Thoracic aorta (tissue), 2 donors: ENCODE data around the gene SP2. TPM values are rescaled to one million over a fixed set of nuclear protein-coding genes. Genes with fewer than 3 reads are reported as not detected.

ENCODE experiments used
- ATAC-seq: fragments of 150-250 bp; one replicate; pipeline ENCODE4 v1.8.0; 2017; ENCODE audit warnings: low read depth; ENCODE audit not compliant: insufficient number of reproducible peaks, low FRiP score
- DNase-seq: peaks from one replicate; pipeline ENCODE4 v3.0.0-alpha.2; 2020; ENCODE audit warnings: low spot score
- H3K27ac ChIP-seq, 2 donors: fragments of 200-600 bp; sonication (generic); 1 replicate in 1 of 2; 2 replicates in 1 of 2; pipeline ENCODE4 v1.5.1; 2016; ENCODE audit warnings: mild to moderate bottlenecking in 2 of 2, moderate library complexity in 2 of 2
- H3K27me3 ChIP-seq: fragments of 200-600 bp; sonication (generic); replicated peaks from 2 replicates; pipeline ENCODE4 v1.6.0; 2016; ENCODE audit warnings: mild to moderate bottlenecking; ENCODE audit not compliant: insufficient read depth
- H3K36me3 ChIP-seq: fragments of 200-600 bp; sonication (generic); one replicate; pipeline ENCODE4 v1.5.1; 2016
- H3K4me1 ChIP-seq, 2 donors: fragments of 200-600 bp; sonication (generic); 1 replicate in 1 of 2; 2 replicates in 1 of 2; pipeline versions ENCODE4 v1.5.1 to v1.6.0; 2016; ENCODE audit warnings: low read depth in 2 of 2, mild to moderate bottlenecking in 1 of 2; ENCODE audit not compliant: control insufficient read depth in 1 of 2
- H3K4me3 ChIP-seq: fragments of 200-600 bp; sonication (generic); 2 replicates; pipeline ENCODE4 v1.5.1; 2016; ENCODE audit warnings: mild to moderate bottlenecking
- H3K9me3 ChIP-seq: fragments of 200-600 bp; sonication (generic); 2 replicates; pipeline ENCODE4 v1.5.1; 2016
- CTCF ChIP-seq: fragments of 200-600 bp; sonication (generic); IDR thresholded peaks from one replicate; pipeline ENCODE4 v1.5.1; 2019; ENCODE audit warnings: antibody characterized with exemption
- total RNA-seq, 2 donors: library from RNA; depleted of rRNA; stranded (reverse); fragments of >200 nt; gene quantifications; one replicate each; pipeline versions ENCODE4 v1.1.0 to v1.2.3, GENCODE V29; 2016

SP2 gene
- total RNA-seq, 2 donors from 2014 or later = 6.4 to 10.9 TPM

- peaks cover 60% of the 10 kb centered on the region for H3K36me3 ChIP-seq
- DNase-seq = no peak
These were observed 82.3 kb downstream of the SP2 start for GRCh38 chr17:47978324-47978723.

More at GRCh38 chr17:47978324-47978723, 82.3 kb downstream of the SP2 start:
- Histone ChIP-seq H3K27ac (no peak overlapping the region), H3K9me3 (no peaks in the 10 kb centered on the region), H3K4me1 (no peaks in the 10 kb centered on the region), H3K27me3 (no peaks in the 10 kb centered on the region), H3K4me3 (no peak overlapping the region)
- TF ChIP-seq CTCF = peak; percentile 69
- no peak for ATAC-seq

Other genes starting within 250 kb of the SP2 start
- 100 to 1,000 TPM; 199 to 223 TPM for gene KPNB1, start 246.3 kb upstream of the SP2 start, total RNA-seq
- gene TBKBP1, start 202.1 kb upstream of the SP2 start, total RNA-seq = 10 to 100 TPM in 1 of 2 donors, 1 to 10 TPM in 1; 8.8 to 19.1 TPM
- gene TBX21, start 163.0 kb upstream of the SP2 start, total RNA-seq = 1 to 10 TPM in 1 of 2 donors, not detected in 1; 1.8 TPM
- gene OSBPL7, start 74.4 kb upstream of the SP2 start, total RNA-seq = 10 to 100 TPM; 15.5 to 20.0 TPM
- 10 to 100 TPM; 25.8 to 34.8 TPM for gene MRPL10, start 64.7 kb upstream of the SP2 start, total RNA-seq
- under 1 TPM in 1 of 2 donors, not detected in 1; 0.42 TPM for gene LRRC46, start 64.6 kb upstream of the SP2 start, total RNA-seq
- gene SCRN2, start 55.0 kb upstream of the SP2 start, total RNA-seq = 10 to 100 TPM; 22.9 to 29.3 TPM
- not detected for gene SP6, start 45.1 kb upstream of the SP2 start, total RNA-seq
- gene PNPO, start 45.3 kb downstream of the SP2 start, total RNA-seq = 10 to 100 TPM; 16.9 to 28.9 TPM
- 1 to 10 TPM in 1 of 2 donors, not detected in 1; 1.4 TPM for gene PRR15L, start 61.6 kb downstream of the SP2 start, total RNA-seq
- gene CDK5RAP3, start 74.9 kb downstream of the SP2 start, total RNA-seq = 100 to 1,000 TPM; 125 to 192 TPM
- gene COPZ2, start 141.6 kb downstream of the SP2 start, total RNA-seq = 10 to 100 TPM; 46.8 to 70.9 TPM
- 100 to 1,000 TPM; 131 to 155 TPM for gene NFE2L1, start 152.1 kb downstream of the SP2 start, total RNA-seq
- 10 to 100 TPM; 35.7 to 36.1 TPM for gene CBX1, start 205.2 kb downstream of the SP2 start, total RNA-seq
- gene SNX11, start 211.5 kb downstream of the SP2 start, total RNA-seq = 10 to 100 TPM; 12.0 to 15.4 TPM